CD4-positive, alpha-beta T cell treated with Interleukin-15 for 4 hours (primary cell): ENCODE results near the gene CHRNE.
"Not testable (repeated sequence)": the region's sequence is repeated elsewhere in the genome, so short reads cannot be mapped to it uniquely, and the experiment has no call there.

Experiments used
- DNase-seq: peaks from one replicate; pipeline ENCODE4 v3.0.0-alpha.2; 2020; ENCODE audit warnings: low spot score

The CHRNE gene

GRCh38 chr17:4939796-4940554 is 37.1 kb upstream of the CHRNE start, which contains the start of the genes RNF167 and SLC25A11:
TSS of gene RNF167 (plus strand) at chr17:4940268. CDS start at chr17:4940910, 642 bp downstream.
TSS of gene SLC25A11 (minus strand) at chr17:4940046. CDS start at chr17:4939910, 136 bp downstream.
- peak; percentile 99 for DNase-seq

DNA sequence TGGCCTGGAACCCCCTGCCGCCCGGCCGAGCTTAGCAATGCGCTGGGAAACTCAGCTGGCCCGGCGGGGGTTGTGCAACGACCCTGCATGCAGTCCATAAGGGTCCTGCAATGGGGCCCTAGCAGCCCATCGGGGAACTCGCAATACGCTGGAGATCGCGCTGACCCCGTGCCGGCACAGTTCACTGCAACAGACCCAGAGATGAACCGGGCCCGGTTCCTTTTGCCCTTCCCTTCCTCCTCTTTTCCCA is 36.6 kb upstream of the CHRNE start:
- no peak for DNase-seq

- DNase-seq: no peak
Observed at GRCh38 chr17:4938688-4939545, 36.0 kb upstream of the CHRNE start.

GRCh38 chr17:4938069-4938491 is 35.2 kb upstream of the CHRNE start:
- DNase-seq: no peak

DNA sequence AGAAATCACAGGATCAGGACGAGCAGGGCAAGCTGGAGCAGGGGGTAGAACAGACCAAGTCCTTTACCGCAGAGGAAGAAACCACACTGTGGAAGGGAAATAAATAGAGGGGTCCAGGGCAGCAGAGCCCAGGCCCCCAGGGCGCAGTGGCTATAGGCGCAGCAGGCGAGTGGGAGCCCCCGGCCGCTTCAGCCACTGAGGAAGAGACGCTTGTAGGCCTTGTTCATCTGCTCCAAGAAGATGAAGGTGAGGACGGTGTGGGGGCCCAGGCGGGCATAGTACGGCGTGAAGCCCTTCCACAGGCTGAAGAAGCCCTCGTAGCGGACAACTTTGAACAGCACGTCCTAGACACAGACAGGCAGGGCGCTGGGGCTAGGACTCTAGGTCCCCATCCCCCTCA is 34.7 kb upstream of the CHRNE start:
- DNase-seq: no peak

- no peak for DNase-seq
Observed at GRCh38 chr17:4936436-4936835, 33.5 kb upstream of the CHRNE start.

DNA sequence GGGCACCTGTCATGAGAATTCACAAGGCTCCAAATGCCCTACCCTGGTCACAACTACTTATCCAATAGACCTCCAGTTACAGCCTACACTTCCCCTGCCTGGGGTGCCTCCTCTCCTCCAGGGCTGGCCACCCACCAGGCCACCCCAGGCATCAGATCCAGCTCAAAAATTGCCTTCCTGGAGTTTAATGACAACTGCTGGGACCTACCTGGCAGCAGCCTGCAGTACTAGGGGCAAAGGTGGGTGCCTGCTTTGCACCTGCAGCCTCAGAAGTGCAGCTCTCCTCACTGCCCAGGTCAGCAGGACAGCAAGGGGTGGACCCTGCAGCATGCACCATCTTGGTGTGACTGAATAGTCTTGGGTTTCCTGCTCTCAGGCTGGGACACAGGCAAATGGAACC is 32.8 kb upstream of the CHRNE start:
- DNase-seq: no peak

DNA sequence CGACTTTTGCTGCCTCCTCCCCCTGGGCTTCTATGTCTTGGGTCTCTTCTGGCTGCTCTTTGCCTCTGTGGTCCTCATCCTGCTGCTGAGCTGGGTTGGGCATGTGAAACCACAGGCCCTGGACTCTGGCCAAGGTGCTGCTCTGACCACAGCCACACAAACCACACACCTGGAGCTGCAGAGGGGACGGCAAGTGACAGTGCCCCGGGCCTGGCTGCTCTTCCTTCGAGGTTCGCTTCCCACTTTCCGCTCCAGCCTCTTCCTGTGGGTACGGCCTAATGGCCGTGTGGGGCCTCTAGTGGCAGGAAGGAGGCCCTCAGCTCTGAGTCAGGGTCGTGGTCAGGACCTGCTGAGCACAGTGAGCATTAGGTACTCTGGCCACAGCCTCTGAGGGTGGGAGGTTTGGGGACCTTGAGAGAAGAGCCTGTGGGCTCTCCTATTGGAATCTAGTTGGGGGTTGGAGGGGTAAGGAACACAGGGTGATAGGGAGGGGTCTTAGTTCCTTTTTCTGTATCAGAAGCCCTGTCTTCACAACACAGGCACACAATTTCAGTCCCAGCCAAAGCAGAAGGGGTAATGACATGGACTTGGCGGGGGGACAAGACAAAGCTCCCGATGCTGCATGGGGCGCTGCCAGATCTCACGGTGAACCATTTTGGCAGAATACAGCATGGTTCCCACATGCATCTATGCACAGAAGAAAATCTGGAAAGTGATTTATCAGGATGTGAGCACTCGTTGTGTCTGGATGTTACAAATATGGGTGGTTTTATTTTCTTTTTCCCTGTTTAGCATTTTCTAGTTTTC is 31.5 kb upstream of the CHRNE start:
- DNase-seq: no peak

DNA sequence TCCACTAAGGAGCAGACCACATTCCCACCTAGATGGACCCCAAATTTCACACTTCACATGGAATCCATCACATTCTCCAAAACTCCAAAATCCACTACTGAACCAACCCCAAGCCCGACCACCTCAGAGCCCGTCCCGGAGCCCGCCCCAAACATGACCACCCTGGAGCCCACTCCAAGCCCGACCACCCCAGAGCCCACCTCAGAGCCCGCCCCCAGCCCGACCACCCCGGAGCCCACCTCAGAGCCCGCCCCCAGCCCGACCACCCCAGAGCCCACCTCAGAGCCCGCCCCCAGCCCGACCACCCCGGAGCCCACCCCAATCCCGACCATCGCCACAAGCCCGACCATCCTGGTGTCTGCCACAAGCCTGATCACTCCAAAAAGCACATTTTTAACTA is 30.7 kb upstream of the CHRNE start:
- no peak for DNase-seq

DNA sequence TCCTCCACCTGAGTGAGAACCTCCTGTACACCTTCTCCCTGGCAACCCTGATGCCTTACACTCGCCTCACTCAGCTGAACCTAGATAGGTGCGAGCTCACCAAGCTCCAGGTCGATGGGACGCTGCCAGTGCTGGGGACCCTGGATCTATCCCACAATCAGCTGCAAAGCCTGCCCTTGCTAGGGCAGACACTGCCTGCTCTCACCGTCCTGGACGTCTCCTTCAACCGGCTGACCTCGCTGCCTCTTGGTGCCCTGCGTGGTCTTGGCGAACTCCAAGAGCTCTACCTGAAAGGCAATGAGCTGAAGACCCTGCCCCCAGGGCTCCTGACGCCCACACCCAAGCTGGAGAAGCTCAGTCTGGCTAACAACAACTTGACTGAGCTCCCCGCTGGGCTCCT is 29.9 kb upstream of the CHRNE start:
- DNase-seq: no peak

DNA sequence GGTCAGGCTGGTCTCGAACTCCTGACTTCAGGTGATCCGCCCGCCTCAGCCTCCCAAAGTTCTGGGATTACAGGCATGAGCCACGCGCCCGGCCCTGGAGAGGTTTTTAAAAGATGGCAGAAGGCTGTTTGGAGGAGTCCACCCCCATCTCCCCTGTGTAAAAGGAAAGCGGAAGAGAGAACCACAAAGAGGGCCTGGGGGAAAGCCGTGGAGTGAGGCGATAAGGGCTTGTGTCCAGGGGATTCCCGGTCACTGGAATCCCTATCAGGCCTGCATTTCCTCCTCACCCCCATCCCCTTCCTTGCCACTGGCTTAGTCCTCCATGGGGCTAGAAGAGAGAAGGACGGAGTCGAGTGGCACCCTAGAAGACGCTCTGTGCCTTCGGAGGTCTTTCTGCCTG is 29.1 kb upstream of the CHRNE start, which contains the start of gene GP1BA:
TSS of gene GP1BA (plus strand) at position 315 of the 400 bp plus-strand sequence. CDS start 328 bp downstream, outside the sequence.
- no peak for DNase-seq

DNA sequence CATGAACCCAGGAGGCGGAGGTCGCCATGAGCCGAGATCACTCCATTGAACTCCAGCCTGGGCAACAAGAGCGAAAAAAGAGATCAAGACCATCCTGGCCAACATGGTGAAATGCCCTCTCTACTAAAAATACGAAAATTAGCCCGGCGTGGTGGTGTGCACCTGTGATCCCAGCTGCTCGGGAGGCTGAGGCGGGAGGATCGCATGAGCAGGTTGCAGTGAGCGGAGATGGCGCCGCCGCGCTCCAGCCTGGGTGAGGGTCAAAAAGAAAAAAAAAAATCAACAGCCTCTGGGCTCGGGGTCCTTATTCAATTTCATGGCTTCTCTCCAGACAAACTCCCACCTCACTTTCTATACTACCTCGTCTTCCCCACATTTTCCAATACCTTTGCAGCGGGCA is 26.0 kb upstream of the CHRNE start:
- no peak for DNase-seq

- DNase-seq: not testable (repeated sequence)
Observed at GRCh38 chr17:4926577-4927335, 23.9 kb upstream of the CHRNE start.

- no peak for DNase-seq
Observed at GRCh38 chr17:4921320-4921719, 18.4 kb upstream of the CHRNE start.

DNA sequence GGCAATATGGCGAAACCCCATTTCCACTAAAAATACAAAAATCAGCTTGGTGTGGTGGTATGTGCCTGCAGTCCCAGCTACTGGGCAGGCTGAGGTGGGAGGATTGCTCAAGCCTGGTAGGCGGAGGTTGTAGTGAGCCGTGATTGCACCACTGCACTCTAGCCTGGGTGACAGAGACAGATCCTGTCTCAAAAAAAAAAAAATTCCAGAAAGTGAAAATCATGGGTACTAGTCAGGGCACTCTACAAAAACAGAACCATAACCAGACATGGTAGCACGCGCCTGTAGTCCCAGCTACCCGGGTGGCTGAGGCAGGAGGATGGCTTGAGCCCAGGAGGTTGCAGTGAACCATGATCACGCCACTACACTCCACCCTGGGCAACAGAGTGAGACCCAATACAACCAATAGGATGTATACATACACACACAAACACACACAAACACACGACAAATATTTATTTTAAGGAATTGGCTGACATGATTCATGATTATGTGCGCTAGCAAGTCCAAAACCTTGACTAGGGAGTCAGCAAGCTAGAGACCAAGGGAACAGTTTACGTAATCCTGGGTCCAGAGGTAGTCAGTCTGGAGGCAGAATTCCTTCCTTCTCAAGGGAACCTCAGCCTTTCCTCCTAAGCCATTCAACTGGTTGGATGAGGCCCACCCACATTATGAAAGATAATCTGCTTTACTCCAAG is 17.6 kb upstream of the CHRNE start:
- DNase-seq: no peak

- DNase-seq: no peak
Observed at GRCh38 chr17:4919511-4920047, 16.7 kb upstream of the CHRNE start.

GRCh38 chr17:4914551-4914950 is 11.7 kb upstream of the CHRNE start:
- DNase-seq: not testable (repeated sequence)

DNA sequence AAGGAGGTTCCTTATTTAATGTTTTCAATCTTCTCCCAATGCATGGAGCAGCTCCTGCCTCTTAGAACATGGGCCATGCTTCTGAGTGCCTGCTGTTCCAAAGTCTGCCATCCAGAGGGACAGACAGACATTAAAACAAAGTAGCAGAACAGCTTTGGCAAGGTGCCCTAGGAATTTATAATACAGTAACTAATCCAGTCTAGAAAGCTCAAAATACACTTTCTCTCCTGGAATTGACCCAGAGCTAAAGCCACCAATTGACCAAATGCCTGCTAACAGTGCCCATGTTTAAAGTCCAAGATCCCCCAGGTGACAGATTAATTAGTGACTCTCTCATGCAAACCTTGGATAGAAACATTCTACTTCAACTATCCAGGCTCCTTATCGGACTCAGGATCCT is 11.1 kb upstream of the CHRNE start:
- no peak for DNase-seq

DNA sequence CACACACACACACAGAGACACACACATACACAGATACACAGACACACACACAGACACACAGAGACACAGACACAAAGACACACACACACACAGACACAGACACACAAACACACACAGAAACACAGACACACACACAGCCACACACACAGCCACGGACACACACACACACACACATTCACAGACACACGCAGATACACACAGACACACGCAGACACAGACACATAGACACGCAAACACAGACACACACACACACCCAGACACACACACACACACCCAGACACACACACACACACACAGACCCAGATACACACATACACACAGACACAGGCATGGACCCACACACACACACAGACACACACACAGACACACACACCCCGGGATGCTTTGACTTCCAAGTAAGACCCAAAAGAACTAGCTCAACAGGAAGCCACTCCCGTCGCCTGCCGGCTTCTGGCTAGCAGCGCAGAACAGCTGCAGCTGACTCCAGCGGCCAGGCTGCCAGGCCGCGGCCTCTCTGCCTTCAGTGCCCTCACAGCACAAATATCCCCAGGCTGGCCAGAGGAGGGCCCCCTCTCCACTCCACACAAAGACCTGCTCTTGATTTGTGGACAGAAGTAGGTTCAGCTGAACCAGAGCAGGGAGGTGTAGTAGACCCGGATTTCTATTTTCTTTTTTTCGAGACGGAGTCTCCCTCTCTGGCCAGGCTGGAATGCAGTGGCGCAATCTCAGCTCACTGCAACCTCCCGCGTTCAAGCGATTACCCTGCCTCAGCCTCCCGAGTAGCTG is 6.0 kb upstream of the CHRNE start:
- peak; percentile 84 for DNase-seq

- DNase-seq: no peak
Observed at GRCh38 chr17:4908301-4908700, 5.4 kb upstream of the CHRNE start.
